Measurements from ENCODE around the gene VRK1. TPM values are rescaled to one million over a fixed set of nuclear protein-coding genes. Genes with fewer than 3 reads are reported as not detected.

VRK1 gene
- polyA plus RNA-seq, 1 experiment = 3.7 TPM

DNA sequence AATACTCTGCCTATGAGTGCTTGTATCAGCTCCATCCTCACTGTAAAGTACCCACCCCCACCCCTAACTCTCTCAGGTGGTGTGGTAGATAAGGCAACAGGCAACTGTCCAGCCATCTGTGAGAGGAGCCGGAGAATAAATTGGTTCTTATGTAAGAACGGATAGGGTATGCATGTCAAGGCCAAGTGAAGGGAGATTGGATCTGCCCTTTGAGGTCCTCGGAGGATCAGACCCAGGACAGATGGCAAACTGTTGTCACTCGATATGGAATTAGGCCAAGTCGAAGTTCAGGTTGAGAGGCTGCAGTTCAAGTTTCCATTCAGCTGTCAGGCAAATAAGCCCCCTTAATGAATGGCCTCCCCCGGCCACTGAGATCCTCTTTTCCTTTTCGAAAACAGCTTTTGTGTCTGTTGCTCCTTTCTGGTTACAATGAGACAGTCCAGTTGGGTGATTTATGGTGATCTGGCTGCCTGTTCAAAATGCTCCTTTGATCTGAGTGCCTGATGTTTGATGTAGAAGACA is 120.3 kb downstream of the VRK1 start:
- CTCF ChIA-PET = no interaction called here
- TF ChIP-seq, protein P1, sequence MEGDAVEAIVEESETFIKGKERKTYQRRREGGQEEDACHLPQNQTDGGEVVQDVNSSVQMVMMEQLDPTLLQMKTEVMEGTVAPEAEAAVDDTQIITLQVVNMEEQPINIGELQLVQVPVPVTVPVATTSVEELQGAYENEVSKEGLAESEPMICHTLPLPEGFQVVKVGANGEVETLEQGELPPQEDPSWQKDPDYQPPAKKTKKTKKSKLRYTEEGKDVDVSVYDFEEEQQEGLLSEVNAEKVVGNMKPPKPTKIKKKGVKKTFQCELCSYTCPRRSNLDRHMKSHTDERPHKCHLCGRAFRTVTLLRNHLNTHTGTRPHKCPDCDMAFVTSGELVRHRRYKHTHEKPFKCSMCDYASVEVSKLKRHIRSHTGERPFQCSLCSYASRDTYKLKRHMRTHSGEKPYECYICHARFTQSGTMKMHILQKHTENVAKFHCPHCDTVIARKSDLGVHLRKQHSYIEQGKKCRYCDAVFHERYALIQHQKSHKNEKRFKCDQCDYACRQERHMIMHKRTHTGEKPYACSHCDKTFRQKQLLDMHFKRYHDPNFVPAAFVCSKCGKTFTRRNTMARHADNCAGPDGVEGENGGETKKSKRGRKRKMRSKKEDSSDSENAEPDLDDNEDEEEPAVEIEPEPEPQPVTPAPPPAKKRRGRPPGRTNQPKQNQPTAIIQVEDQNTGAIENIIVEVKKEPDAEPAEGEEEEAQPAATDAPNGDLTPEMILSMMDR (IDR thresholded peaks at IDR 0.05; ENCODE audit: insufficient read depth, low read depth, low read length) = no peak
- H3K36me3 ChIP-seq (ENCODE audit: control insufficient read depth, insufficient read depth, low read length) = no peaks in the 10 kb centered on the region
- POLR2A ChIA-PET = no interaction called here
- no peak overlapping the region for H3K4me3 ChIP-seq (ENCODE audit: low read depth, low read length)
- no peak for DNase-seq (ENCODE audit: low read depth)
- no peaks in the 10 kb centered on the region for H3K27me3 ChIP-seq (ENCODE audit: control insufficient read depth, insufficient read depth, low read length)

DNA sequence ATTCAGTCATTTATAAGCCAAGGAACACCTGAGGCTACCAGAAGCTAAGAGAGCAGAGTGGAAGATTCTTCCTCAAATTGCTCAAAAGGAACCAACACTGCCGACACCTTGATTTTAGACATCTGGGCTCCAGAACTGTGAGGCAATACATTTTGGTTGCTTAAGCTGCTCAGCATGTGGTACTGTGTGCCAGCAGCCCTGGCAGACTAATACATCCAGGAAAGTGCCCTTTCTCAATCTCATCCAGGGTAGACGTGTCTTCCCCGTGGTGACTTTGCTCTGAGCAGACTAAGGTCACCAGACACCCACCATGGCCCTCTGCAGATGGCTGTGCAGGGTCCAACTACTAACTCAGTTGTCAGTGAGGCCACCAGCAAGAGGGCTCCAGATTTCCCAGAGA is 122.8 kb downstream of the VRK1 start:
- POLR2A ChIA-PET = no interaction called here
- TF ChIP-seq, protein P1 (IDR thresholded peaks at IDR 0.05; ENCODE audit: insufficient read depth, low read depth, low read length) = no peak
- DNase-seq (ENCODE audit: low read depth) = no peak
- Histone ChIP-seq H3K27me3 (ENCODE audit: control insufficient read depth, insufficient read depth, low read length) (no peaks in the 10 kb centered on the region), H3K36me3 (ENCODE audit: control insufficient read depth, insufficient read depth, low read length) (no peaks in the 10 kb centered on the region), H3K4me3 (ENCODE audit: low read depth, low read length) (no peak overlapping the region)
- CTCF ChIA-PET = no interaction called here

DNA sequence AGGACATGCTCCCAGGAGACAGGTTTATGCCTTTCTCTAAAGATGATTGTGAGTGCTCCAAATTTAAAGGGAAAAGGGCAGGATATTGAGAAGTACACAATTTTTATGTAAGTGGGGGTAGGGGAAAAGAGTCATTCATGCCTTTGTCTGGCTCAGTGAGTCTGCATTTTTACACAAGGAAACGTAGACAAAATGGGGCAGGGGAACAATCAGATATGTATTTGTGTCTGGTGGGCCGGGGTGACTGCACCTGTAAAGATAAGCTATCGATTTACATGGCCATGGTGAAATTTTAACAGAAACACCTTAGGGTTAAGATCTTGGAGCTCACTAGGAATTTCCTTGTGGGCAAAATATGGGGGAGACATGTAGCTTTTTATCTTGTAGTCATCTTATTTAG is 123.6 kb downstream of the VRK1 start:
- DNase-seq (ENCODE audit: low read depth) = no peak
- H3K27me3 ChIP-seq (ENCODE audit: control insufficient read depth, insufficient read depth, low read length) = no peaks in the 10 kb centered on the region
- no peak overlapping the region for H3K4me3 ChIP-seq (ENCODE audit: low read depth, low read length)
- ChIA-PET CTCF (no interaction called here), POLR2A (no interaction called here)
- TF ChIP-seq, protein P1 (IDR thresholded peaks at IDR 0.05; ENCODE audit: insufficient read depth, low read depth, low read length) = no peak
- no peaks in the 10 kb centered on the region for H3K36me3 ChIP-seq (ENCODE audit: control insufficient read depth, insufficient read depth, low read length)

DNA sequence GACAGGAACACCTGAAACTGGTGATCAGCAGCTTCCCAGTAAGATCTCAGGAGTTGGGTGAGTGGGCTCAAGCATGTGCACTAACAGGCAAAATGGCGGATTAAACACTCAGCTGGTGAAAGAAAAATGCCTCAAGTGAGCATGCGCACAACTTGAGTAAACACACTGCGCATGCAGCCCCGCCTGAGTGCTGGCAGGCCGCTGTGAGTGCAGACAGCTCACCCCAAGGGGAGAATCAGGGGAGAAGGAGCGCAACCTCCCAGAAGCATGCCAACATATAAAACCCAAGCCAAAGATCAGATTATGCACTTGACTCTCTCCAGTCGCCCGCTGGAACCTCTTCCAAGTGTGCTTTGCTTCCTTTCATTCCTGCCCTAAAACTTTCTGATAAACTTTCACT is 125.8 kb downstream of the VRK1 start:
- no peaks in the 10 kb centered on the region for H3K36me3 ChIP-seq (ENCODE audit: control insufficient read depth, insufficient read depth, low read length)
- TF ChIP-seq, protein P1 (IDR thresholded peaks at IDR 0.05; ENCODE audit: insufficient read depth, low read depth, low read length) = no peak
- H3K4me3 ChIP-seq (ENCODE audit: low read depth, low read length) = no peak overlapping the region
- H3K27me3 ChIP-seq (ENCODE audit: control insufficient read depth, insufficient read depth, low read length) = no peaks in the 10 kb centered on the region
- CTCF ChIA-PET = no interaction called here
- POLR2A ChIA-PET = no interaction called here
- DNase-seq (ENCODE audit: low read depth) = no peak

DNA sequence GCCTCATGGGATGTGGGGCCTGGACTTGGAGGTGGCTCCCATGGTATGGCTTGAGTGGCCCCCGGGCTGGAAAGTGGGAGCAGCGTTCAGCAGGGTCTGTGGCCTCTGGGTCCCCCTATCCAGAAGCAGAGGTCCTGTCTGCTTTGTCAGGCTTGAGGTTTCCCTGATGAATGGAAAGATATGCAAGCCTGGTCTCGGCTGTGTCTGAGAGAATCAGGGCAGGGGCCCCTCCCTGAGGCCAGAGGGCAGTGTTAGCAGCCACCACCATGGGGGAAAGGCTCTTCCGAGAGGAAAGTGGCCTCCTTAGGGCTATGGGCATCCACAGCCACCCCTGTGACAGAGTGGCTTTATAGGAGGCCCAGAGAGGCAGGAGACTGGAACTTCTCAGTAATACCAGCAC is 128.2 kb downstream of the VRK1 start:
- DNase-seq (ENCODE audit: low read depth) = no peak
- TF ChIP-seq, protein P1 (IDR thresholded peaks at IDR 0.05; ENCODE audit: insufficient read depth, low read depth, low read length) = no peak
- Histone ChIP-seq H3K27me3 (ENCODE audit: control insufficient read depth, insufficient read depth, low read length) (no peaks in the 10 kb centered on the region), H3K36me3 (ENCODE audit: control insufficient read depth, insufficient read depth, low read length) (no peaks in the 10 kb centered on the region), H3K4me3 (ENCODE audit: low read depth, low read length) (no peak overlapping the region)
- ChIA-PET CTCF (no interaction called here), POLR2A (no interaction called here)

Data from BJ (cell line).